GM18951 (cell line): ENCODE results near the gene TXNDC16.

Experiments
- POLR2A ChIP-seq: IDR thresholded peaks from 4 replicates; pipeline ENCODE4 v1.6.1; 2011; ENCODE audit warnings: mild to moderate bottlenecking; ENCODE audit not compliant: insufficient read length, insufficient read depth; ENCODE audit errors: extremely low read depth
- in situ Hi-C: fragments of 300-500 bp; cut with MboI; formaldehyde crosslinking; loops from one replicate; pipeline ENCODE4 v1.12.0; 2022; ENCODE audit warnings: low sequenced_read_pairs, mixed read lengths, inconsistent platforms; ENCODE audit not compliant: unreplicated experiment

Gene TXNDC16

DNA sequence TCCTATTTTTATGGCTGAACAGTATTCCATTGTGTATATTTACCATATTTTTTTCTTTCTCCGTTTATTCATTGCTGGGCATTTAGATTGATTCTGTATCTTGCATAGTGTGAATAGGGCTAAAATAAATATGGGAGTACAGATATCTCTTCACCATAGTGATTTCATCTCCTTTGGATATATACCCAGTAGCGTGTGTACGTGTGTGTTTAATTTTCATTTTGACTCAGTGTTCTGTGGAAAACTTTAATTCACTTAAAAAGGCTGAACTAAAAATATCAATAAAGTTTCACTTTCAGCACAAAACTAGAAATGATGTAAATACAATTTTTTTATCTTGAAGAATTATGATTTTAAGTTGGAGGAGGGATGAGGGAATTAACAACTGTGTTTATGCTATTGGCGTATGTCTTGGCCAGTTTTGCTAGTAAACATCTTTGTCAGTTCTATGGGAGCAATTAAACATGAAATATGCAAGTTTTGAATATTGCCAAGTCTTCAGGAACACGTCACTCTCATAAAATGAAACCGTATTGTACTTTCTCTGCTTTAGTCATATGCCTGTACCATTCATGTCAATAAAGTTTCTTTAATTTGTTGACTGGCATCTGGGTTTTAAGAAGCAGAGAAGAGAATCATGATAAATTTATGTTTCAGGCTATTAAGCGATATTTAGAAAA lies 138.4 kb downstream of the TXNDC16 start:
- no peak for TF ChIP-seq POLR2A
- in situ Hi-C loops: no loop called here

GRCh38 chr14:52412426-52412825 lies 139.9 kb downstream of the TXNDC16 start:
- in situ Hi-C loops: no loop called here
- TF ChIP-seq POLR2A: no peak

DNA sequence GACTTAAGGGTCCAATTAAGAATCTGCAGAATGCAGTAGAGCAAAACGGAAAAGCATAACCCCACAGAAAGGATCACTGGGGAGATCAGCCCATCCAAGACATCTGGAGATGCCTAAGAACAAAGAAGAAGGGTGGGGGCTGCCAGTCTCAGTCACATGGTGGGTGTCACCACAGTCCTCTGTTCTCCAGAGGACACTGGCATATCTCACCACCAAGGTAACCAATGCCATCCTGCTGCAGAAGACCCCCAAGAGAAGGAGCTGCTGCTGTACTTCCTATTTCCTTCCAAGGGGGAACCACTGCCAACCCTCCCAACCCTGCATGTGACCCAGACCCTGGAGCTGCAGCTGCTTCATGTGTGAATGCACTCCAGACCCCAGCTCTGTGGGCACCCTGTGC lies 147.0 kb downstream of the TXNDC16 start:
- TF ChIP-seq POLR2A: no peak
- in situ Hi-C loops: no loop called here

GRCh38 chr14:52402812-52403526 lies 149.3 kb downstream of the TXNDC16 start:
- in situ Hi-C loops: no loop called here
- no peak for TF ChIP-seq POLR2A

DNA sequence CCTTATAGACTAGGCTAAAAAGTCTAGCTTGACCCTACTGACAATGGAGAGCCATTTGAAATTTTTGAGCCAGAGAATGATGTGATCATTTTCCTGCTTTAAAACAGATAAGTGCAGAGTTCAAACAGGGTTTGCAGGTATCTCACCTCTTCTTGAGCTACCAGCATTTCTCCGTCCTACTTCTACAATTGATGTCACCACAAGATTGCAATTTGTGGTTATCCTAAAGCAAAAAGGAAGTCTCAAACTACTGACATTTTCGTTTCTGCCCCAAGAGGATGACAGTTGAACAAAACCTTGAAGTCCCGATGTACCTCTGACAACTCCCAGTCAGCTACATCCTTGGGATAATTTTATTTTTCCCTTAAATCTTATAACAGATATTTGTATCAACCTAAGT lies 151.5 kb downstream of the TXNDC16 start:
- no peak for TF ChIP-seq POLR2A
- in situ Hi-C loops: no loop called here

DNA sequence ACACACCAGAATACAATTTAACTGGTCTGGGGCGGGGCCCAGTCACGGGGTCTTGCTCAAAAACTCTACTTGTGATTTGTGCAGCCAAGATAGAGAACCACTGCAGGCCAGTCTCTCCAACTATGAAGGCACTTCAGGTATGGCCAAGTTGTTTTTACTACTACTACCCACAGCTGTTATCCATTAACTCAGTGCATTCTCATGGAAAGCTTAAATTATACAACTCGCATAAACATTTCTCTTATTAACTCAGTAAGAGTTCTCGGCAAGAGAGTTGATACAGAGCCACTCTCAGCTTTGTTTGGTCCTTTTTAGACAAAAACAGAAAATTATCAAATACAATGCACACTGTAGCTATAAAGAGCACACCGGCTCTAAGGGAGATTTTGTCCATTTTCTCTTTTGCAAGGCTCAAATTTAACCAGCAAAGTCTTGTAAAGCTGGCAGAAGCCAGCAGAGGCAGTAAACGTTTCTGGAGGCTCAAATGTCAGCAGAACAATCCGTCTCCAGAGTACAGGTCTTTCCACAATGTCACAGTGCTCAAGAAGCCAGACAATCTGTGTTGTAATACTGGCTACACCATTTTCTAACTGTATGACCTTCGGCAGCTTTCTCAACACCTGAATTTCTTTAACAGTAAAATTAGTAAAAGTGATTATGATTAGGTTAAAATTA lies 152.2 kb downstream of the TXNDC16 start:
- in situ Hi-C loops: no loop called here

GRCh38 chr14:52399104-52399503 lies 153.2 kb downstream of the TXNDC16 start:
- no peak for TF ChIP-seq POLR2A
- in situ Hi-C loops: no loop called here

More for the DNA sequence above, 152.2 kb downstream of the TXNDC16 start:
- TF ChIP-seq POLR2A: no peak

DNA sequence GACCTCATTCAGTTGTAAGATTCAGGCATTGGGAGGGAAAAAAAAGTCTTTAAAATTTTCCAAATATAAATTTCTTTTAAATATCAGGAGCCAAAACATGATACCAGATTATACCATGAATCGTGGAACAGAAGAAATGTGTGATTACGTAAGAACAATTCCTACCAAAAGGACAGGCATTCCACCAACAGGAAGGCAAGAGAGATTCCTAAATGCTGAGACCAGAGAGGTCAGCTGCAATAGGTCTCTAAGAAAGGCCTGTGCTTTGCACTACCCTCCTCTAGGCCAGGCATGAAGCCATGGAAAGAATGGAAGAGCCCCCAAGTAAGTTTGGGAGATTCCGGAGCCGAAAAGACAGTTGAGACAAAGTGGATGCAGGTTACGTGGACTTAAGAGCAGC lies 154.5 kb downstream of the TXNDC16 start:
- in situ Hi-C loops: no loop called here
- TF ChIP-seq POLR2A: no peak

DNA sequence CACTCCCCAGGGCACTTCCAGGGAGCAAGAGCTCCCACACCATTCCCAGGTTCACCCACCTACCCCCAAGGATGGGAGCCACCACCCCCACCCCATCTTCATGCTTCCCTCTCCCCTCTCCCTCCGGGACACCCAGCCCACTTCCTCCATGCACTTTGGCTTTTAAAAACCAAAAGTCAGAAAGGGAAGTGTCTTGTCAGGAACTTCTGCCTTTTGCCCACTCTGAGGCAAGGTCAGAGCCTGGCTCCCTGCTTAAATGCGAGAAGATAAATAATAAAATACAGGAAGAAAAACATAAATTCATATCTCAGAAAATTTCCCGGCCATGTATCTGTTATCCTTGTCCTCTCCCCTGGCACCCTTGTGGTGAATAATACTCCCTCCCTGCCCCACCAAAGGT lies 156.6 kb downstream of the TXNDC16 start:
- in situ Hi-C loops: no loop called here
- TF ChIP-seq POLR2A: no peak

DNA sequence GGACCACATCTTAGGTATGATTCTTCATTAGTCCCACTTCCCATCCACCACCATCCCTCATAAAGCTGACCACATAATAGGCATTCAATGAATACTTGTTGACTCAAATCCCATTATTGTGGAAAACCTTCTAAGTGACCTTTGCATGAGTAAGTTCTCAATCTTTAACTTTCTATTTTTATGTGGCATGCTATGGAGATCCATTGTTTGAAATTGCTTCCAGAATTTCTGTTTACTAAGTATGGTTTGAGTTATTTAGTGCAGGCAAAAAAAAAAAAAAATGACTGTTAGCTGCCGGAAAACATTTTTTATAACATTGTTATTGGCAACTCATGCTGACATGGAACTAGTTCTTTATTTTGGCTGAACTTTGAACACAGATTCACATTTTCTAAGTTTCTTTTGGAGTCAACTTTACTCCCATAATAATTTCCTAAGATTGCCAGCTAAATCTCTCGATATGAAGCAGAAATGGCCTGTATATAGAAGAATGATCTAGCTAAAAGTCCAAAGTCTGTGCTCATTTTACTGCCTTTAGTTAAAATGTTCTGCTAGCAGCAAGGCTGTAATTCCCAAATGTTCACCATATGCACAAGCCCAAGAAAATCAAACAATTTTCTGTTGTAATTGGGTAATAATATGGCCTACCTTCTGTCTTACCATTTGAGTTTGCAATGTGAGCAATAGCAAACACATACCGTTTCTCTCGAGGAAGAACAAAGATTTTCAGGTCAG lies 160.3 kb downstream of the TXNDC16 start:
- no peak for TF ChIP-seq POLR2A
- in situ Hi-C loops: no loop called here
